HG02623 (cell line): ENCODE measurements around the gene INPP4B.

Experiments used
- ATAC-seq: cut with Tn5 transposase; IDR thresholded peaks from one replicate; pipeline ENCODE4 v1.9.1; 2021; ENCODE audit warnings: moderate library complexity; ENCODE audit not compliant: unreplicated experiment

The INPP4B gene

DNA sequence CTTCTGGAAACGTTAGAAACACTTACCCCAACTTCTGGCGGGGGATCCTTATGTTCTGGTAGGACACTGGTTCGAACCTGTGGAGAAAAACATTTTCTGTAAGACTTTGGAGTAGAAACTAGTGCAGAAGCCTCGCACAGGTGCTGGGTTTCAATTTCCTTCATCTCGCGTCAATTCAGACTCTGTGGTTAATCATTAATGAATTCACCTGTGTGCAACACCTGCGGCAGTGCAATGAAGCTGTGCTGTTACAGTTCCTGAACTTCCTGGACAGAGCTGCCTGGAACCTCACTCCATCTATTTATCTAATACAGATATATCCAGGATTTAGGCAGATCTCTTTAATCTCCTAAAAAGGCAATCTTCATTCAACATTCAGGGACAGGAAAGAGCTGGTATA, 531.4 kb downstream of the INPP4B start:
- no peak for ATAC-seq

DNA sequence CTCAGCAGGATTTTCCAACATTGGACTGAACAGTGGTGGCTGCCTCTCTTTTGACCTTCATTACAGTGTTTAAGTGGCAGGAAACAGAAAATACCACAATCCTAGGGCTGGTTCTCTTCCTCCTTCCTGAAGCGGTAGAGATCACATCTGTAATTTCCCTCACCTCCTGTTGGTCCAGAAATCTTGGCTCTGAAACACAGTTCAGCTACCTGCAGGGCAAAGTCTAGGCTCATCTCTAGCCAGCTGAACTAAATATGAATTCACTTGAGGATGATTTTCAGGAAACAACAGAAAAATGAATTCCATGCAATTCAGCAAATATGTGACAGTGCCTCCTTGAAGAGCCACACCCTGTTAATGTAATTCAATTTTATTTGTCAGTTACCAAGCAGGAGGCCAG, 531.9 kb downstream of the INPP4B start:
- no peak for ATAC-seq

DNA sequence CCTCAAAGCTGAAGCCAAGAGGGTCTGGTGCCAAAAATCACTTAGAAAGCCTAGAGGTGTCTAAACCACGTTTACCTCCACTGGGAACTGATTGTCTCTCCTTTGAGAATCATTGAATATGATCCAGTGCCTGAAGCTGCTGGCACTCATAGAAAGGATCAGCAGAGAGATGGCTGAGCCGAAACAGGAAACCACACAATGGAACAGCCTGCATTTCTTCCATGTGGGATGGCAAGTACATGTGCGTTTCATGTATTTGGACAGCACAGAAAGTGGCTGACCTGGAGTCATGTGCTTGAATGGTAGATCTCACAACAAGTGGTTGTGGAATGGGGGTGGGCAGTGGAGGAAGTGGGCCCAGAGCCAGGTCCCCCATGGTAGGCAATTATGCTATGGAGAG, 533.7 kb downstream of the INPP4B start:
- no peak for ATAC-seq

DNA sequence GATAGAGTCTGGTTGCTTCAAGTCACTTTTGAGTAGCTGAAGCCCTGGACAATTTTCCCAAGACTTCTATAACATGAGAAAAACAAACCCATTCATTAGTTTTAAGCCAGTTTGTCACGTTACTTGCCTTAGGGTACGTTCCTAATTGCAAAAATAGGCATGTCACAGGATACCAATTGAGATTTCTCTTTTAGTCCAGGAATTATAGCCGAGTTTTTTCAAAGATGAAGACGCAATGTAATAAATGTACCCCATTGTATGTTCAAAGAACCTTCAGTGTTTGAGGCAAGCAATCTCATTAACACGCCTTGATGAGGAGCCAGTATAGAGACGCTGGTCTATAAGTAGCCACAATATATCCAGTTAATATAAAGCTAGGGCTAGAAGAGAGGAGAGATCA, 534.2 kb downstream of the INPP4B start:
- no peak for ATAC-seq

DNA sequence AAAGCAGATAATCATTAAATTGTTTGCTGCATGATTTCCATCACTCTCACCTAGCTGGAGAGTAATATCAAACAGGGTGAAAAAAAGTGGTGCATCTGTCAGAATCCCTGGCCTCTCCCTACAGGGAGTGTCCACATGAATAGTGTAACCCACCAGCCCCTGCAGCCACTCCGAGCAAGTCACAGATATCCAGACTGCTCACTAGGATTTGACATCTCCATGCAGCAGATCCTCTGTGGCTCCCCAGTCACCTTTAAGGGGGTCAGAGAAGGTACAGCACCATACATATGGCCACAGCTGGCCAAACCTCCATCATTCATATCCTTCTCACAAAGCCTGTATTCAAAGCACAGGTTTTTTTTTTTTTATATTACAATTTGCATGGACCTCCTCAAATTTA, 536.3 kb downstream of the INPP4B start:
- no peak for ATAC-seq

DNA sequence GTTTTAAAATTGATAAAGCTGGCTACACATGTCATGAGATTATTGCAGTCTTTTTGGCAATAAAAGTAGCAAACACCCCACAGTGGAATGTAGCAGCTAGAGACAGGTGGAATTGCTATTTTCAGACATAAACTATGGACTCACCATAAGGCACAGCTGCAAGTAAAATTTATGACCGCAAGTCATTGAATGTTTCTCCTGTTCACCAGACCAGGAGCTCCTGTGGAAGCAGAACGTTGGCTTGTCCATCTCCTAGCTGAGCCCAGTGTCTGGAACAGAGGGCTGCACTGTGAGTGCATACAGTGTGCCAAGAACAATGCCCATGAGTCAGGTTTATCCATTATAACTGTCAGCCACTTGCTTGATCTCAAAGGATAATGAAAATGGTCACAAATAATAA, 538.2 kb downstream of the INPP4B start:
- ATAC-seq = no peak

DNA sequence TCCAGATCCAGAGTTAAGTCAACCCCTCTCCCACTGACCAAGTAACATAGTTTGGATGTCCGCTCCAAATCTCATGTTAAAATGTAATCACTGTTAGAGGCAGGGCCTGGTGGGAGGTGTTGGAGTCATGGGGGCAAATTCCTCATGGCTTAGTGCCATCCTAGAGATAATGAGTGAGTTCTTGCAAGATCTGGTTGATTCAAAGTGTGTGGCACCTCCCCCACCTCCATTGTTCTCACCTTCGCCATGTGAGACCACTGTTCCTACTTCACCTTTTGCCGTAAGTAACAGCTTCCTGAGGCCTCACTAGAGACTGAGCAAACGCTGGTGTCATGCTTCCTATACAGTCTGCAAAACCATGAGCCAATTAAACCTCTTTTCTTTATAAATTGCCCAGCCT, 548.8 kb downstream of the INPP4B start:
- ATAC-seq = no peak

DNA sequence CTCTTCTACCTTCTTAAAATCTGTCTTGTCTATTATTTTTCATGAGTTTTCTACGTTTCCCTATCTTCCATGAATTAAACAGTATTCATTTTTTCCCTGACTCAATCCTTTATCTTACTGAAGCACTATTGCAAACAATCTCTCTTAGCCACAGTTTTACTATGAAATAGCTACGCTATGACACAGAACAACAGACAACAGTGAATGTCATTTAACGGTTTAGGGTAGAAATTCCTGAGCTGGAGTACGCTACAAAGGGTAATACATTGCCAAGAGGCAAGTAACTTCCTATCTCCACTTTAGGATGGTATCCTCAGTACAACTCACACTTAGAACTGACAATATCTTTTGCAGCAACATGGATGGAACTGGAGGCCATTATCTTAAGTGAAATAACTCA, 552.6 kb downstream of the INPP4B start:
- ATAC-seq = no peak

DNA sequence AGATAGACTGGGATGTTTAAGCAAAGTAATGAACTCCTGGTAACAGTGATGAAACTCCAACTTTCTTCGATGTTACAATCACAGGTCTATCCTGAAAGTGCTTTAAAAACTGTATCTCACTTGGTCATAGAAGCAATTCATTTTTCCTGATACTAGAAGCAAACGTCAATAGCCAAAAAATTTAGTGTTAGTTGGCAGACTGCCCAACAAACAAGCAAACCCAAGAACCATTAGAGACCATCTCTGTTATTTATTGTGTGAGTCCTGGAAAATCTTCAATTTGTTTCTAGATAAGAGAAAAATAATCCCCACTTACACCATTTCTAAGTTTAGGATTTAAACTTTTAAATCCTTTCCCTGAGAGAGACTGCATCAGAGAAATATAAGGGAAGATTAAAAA, 553.9 kb downstream of the INPP4B start:
- ATAC-seq = no peak

DNA sequence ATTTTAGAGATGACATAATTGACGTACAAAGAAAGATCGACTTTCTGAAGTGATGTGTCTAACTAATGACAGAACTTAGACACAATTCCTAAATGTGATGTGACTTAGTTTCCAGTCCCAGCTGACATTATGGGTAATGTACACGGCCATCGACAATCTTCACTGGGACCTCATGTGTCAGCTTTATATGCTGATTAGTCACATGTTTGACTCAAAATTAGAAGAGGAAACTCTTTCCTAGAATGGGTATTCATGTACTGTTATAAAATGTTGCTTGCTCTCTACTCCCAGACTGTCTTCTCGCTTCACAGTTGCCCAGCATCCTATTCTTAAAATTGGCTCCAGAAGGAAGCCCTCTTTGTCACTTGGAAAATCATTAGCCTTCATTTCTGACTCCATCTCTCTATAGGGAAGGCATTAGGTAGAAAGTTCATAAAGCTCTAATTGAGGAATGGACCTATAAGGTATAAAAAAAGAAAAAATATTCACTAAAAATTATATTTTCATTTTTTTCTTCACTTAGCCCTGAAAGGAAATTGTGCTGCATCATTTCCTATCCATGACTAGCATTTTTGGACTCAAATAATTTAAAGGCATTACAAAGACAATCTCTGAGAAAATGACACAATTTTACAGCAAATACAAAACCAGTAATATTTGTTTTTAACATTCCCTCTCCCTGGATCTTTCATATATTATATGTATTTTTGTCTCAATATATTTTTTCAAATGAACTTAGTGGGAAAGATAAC, 554.6 kb downstream of the INPP4B start:
- no peak for ATAC-seq

DNA sequence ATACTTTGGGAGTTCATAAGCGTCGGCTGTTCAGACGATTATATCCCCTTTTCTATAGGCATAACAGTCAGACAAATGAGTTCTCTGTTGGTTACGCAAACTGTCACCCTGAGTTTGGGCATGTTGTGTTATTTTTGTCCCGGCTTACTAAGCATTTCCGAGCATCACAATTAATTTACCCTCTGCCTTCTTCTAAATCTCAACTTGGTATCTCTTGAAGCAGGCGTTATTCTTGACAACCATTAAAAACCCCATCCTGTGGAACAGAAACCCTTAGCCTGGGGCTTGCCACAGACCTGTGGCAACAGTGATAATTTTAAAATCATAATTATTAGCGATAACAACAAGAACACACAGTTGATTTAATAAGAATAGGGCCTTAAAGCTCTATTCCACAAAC, 558.7 kb downstream of the INPP4B start:
- ATAC-seq = no peak

DNA sequence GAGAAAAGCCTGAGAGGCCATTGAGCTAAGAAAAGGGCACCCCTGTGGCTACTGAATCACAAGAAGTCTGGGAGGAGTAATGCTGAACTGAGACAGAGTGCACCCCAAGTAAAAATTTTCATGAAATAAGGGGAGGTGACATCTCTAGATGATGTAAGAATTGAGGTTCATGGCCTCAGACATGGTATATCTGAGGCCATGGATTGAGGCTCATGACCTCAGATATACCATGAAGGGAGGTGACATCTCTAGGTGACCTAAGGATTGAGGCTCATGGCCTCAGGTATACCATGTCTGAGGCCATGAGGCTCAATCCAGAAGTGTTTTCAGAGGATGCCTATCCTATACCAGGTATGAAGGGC, 560.9 kb downstream of the INPP4B start:
- no peak for ATAC-seq

DNA sequence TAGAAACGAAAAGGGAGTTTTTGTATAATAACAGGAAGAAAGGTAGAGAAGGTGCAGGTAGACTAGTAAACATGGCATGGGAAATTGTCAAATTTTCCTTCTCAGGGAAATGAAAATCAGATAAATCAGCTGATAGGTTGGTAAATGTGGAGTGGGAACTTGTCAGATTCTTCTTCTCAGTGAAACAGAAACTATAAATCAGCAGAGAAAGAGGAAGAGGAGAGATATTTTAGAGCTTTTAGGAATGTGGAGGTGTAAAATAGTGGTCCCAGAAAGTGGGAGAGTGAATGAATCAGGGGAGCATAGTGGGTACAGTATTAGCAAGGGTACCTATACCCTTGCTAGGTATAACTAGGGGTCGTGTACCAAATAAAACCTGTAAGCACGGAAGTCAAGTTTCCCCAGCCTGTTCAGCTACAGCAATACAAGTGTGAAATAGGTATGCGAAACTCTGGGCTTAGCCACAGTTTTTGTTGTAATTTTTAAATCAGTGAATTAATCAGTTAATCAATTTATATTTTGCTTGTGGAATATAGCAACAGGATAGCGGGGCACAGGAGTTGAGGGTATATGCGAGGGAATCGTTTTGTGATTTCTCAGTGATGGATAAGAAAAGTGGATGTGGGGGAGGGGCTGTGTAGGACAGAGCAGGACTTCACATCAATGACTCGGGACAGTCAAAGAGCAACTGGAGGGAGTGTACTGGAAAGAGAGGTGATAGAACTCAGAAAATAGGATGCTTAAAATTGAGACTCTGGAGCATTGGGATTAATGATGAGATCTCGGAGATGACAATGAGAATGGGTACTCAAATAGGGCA, 561.5 kb downstream of the INPP4B start:
- ATAC-seq = no peak

DNA sequence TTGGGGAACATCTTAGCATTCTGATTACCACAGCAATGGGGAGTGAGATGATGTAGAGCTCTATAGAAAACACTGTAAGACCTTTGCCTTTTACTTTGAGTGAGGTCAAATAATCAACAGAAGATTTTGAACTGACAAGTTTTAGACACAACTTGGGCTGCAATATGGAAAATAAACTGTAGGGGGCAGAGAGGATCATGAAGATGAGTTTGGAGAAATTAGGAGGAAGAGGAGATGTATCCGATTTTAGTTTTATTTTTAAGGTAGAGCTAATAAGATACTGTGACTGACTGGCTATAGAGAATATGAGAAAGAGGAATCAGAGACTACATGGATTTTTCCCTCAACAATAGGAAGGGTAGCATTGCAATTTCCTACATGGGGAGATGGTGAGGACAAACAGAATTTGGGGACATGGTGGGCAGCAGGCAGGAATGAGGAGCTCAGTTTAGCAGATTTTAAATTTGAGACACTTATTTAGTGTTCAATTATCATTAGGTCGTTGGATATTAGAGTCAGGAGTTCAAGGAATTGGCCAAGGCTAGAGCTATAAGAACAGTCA, 563.1 kb downstream of the INPP4B start:
- no peak for ATAC-seq

DNA sequence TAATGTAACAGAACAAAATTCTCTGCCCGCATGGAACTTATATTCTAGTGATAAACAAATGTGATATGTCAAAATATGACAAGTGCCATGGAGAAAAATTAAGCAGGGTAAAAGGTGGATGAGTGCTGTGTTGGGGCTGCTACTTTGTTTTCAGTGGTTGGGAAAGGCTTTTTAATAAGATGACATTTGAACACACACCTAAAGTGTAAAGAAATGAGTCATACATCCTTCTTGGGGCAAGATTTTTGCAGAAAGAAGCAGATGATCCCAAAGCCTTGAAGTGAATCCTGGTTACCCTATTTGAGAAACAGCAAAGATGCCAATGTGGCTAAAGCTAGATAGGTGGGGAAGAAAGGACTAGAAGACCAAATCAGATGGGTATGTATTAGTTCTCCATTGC, 564.1 kb downstream of the INPP4B start:
- ATAC-seq = no peak

DNA sequence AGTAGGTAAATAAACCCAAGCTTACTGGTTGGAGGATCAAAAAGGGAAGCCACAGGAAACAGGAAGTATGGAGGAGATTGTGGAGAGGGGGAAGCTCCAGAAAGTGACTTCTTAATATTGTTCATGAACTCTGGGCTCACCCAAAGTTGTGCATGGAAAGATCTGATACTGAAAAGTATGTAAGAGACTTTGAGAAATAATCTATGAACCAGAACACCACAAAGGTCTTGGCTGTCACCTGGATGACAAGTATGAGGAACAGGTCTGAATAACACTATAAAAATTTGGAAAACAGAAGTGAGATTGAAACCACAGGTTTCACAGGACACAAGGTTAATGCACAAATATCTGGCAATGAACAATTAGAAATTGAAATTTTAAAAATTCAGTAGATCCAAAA, 567.4 kb downstream of the INPP4B start:
- ATAC-seq = no peak

DNA sequence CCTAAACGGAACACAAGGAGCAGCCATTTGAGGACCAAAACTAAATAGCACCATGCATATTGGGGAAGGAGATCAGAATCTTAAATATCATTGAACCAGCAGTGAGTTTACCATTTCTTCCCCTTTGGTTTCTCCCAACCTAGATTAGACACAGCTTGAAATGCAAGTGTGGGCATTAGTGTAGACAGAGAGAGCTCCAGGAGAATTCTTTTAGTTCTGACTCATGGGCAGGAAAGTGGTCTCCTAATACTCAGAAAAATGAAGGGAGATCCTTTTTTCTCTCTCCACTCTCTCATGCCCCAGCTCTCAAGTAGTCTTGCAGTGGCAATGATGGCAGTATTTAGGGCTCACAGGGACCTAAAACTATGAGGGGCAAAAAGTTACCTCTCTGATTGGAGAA, 567.9 kb downstream of the INPP4B start:
- ATAC-seq = no peak

DNA sequence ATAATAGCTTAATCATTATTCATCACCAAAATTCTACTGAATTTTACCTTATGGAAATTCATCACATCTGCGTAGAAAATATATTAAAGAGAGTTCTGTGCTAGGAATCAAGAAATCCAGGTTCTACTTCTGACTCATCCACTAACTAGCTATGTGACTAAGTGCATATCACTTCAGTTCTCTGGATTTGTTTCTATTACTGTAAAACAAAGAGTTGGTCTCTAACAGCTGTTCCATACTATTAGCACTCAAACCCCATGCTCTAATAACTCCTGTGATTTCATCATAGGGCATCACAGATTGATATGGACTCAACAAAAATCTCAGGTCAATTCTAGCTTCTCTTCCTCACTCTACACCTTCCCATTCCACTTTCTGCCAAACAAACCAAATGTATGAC, 572.0 kb downstream of the INPP4B start:
- no peak for ATAC-seq

DNA sequence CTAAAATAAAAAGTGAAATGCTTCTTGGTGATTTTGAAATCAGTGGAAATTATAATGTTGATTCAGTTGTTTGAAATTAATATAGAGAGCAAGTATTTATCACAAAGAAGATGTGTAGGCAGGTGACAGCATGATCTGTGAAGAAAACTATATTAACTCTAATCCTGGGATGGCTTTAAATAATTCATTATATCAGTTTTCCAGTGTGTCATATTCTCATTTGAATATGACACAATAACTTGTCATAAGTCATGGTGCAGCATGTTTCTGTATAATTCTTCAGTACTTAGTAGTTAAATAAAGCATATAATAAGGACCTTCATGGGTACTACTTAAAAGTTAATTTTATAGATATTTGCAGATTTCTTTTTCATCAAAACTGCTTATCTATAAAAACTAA, 573.6 kb downstream of the INPP4B start:
- no peak for ATAC-seq

DNA sequence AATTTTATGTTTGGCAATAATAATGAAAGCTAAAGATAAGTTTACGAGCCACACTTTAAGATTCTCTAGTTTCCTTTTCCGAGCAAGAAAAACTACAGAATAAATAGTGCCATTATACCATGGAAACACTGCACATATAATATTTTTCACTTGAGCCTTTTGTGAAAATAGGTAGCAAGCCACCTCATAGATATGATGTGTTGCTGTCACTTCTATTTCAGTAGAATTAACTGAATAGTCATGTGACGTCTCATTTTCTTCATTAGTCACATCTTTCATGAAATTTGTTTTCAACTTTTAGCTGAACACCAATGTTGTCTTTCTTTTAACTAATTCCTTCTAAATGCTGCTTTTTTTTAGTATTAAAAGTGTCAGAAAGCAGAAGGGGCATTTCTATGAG, 574.3 kb downstream of the INPP4B start:
- no peak for ATAC-seq

DNA sequence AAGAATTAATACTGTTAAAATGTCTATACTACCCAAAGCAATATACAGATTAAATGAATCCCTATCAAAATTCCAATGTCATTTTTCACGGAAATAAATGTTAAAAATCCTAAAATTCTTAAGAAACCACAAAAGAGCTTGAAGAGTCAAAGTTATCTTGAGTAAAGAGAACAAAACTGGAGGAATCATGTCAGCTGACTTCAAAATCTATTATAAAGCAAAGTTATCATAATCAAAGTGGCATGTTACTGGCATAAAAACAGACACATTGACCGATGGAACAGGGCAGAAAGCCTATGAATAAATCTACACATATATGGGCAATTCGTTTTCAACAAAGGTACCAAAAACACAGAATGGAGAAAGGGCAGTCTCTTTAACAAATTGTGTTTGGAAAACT, 579.0 kb downstream of the INPP4B start:
- ATAC-seq = no peak

DNA sequence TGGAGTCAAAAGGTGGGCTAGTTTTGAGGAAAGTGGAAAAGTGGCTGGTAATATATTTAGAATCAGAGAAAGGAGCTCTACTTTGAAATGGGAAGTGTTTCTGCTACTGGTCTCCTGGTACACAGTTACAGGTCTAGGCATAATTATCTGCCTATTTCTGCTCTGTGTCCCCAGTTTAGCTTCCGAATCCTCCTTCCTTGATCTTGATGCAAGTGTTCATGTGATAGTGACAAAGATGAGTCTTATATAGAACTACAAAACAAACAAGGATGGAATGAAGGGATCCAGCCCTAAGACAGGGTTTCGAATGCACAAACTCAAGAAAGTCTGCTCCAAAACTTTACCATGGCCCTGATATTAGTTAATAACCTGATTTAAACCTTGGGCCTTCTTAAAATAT, 580.2 kb downstream of the INPP4B start:
- ATAC-seq = no peak
